ENCODE measurements around the gene RHEB.

DNA sequence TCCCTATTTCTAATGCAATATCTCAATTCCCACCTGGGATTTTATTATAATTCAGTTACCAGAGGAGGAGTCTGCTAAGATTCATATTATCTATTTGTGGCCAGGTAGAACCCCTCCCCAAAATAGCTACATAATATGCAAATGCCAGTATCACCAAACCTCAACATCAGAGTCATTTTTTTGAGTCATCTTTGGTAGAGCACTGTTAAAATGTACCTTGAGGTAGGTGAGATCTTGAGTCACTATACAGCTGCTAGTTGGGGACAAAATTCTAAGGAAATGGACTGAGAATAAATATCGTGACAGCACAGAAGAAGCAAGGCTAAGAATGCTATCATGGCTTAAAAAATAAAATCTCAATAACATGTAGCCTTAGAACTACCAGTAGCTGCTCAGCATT, 75.1 kb downstream of the RHEB start:
- TF ChIP-seq GABPA (IDR thresholded peaks at IDR 0.05; ENCODE audit: low read depth) (no peak), TAF1 (IDR thresholded peaks at IDR 0.05; ENCODE audit: borderline replicate concordance, low read depth, low read length) (no peak), RAD21 (IDR thresholded peaks at IDR 0.05; ENCODE audit: low read length) (no peak), RFX5 (IDR thresholded peaks at IDR 0.05; ENCODE audit: low read length) (no peak)
- TF ChIP-seq, protein P1, sequence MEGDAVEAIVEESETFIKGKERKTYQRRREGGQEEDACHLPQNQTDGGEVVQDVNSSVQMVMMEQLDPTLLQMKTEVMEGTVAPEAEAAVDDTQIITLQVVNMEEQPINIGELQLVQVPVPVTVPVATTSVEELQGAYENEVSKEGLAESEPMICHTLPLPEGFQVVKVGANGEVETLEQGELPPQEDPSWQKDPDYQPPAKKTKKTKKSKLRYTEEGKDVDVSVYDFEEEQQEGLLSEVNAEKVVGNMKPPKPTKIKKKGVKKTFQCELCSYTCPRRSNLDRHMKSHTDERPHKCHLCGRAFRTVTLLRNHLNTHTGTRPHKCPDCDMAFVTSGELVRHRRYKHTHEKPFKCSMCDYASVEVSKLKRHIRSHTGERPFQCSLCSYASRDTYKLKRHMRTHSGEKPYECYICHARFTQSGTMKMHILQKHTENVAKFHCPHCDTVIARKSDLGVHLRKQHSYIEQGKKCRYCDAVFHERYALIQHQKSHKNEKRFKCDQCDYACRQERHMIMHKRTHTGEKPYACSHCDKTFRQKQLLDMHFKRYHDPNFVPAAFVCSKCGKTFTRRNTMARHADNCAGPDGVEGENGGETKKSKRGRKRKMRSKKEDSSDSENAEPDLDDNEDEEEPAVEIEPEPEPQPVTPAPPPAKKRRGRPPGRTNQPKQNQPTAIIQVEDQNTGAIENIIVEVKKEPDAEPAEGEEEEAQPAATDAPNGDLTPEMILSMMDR (IDR thresholded peaks at IDR 0.05), result no peak
